Suprapubic skin (tissue), 4 donors: ENCODE measurements around the gene ARMH1. TPM values are rescaled to one million over a fixed set of nuclear protein-coding genes. Genes with fewer than 3 reads are reported as not detected.

Experiments
- DNase-seq, 2 donors: peaks; one replicate each; pipeline ENCODE4 v3.0.0-alpha.2; 2019; ENCODE audit warnings: low spot score in 2 of 2
- H3K27ac ChIP-seq: fragments of 200-600 bp; sonication (generic); one replicate; pipeline ENCODE4 v1.5.1; 2019
- H3K27me3 ChIP-seq: fragments of 200-600 bp; sonication (generic); one replicate; pipeline ENCODE4 v1.5.1; 2019
- H3K36me3 ChIP-seq: fragments of 200-600 bp; sonication (generic); one replicate; pipeline ENCODE4 v1.5.1; 2019
- H3K4me1 ChIP-seq: fragments of 200-600 bp; sonication (generic); one replicate; pipeline ENCODE4 v1.5.1; 2019
- H3K4me3 ChIP-seq: fragments of 200-600 bp; sonication (generic); one replicate; pipeline ENCODE4 v1.5.1; 2019; ENCODE audit warnings: mild to moderate bottlenecking
- H3K9me3 ChIP-seq: fragments of 200-600 bp; sonication (generic); one replicate; pipeline ENCODE4 v1.5.1; 2019
- EP300 ChIP-seq: sonication (generic); formaldehyde crosslinking; IDR thresholded peaks from one replicate; pipeline ENCODE4 v1.6.1; 2017; ENCODE audit warnings: antibody characterized with exemption
- POLR2A ChIP-seq, 2 donors: fragments of 450-650 bp; IDR thresholded peaks; one replicate each; pipeline ENCODE4 v1.6.1; 2017; ENCODE audit warnings: antibody characterized with exemption in 2 of 2, mild to moderate bottlenecking in 2 of 2, moderate library complexity in 2 of 2
- POLR2AphosphoS5 ChIP-seq, 3 donors: sonication (generic); formaldehyde crosslinking; IDR thresholded peaks; one replicate each; pipeline ENCODE4 v1.6.1; 2017; ENCODE audit warnings: antibody characterized with exemption in 3 of 3
- WGBS: methylation state at CpG from one replicate; pipeline ENCODE4 v1.1.5; 2018; 5-methylcytosine and 5-hydroxymethylcytosine counted together
- total RNA-seq, 4 donors: library from RNA; depleted of rRNA; stranded (reverse); fragments of >200 nt; gene quantifications; one replicate each; pipeline ENCODE4 v1.1.0, GENCODE V29; 2016
- TF ChIP-seq, protein P1 (sequence below), 2 donors: fragments of 200-600 bp in 1 of 2; fragments of 450-650 bp in 1 of 2; sonication (generic) in 1 of 2; IDR thresholded peaks; one replicate each; pipeline ENCODE4 v1.5.1; 2016 to 2019; ENCODE audit warnings: antibody characterized with exemption in 2 of 2, mild to moderate bottlenecking in 1 of 2, moderate library complexity in 1 of 2

Gene ARMH1
- total RNA-seq, 4 donors from 2014 or later = 0.80 to 5.0 (median 1.4) TPM

- H3K4me3 ChIP-seq = no peak overlapping the region
- H3K4me1 ChIP-seq = peaks cover 29% of the 10 kb centered on the region
- H3K36me3 ChIP-seq = no peaks in the 10 kb centered on the region
- H3K27me3 ChIP-seq = no peaks in the 10 kb centered on the region
- no peak for TF ChIP-seq POLR2A (IDR thresholded peaks at IDR 0.05)
- no peak for TF ChIP-seq POLR2AphosphoS5 (IDR thresholded peaks at IDR 0.05)
- TF ChIP-seq, protein P1, sequence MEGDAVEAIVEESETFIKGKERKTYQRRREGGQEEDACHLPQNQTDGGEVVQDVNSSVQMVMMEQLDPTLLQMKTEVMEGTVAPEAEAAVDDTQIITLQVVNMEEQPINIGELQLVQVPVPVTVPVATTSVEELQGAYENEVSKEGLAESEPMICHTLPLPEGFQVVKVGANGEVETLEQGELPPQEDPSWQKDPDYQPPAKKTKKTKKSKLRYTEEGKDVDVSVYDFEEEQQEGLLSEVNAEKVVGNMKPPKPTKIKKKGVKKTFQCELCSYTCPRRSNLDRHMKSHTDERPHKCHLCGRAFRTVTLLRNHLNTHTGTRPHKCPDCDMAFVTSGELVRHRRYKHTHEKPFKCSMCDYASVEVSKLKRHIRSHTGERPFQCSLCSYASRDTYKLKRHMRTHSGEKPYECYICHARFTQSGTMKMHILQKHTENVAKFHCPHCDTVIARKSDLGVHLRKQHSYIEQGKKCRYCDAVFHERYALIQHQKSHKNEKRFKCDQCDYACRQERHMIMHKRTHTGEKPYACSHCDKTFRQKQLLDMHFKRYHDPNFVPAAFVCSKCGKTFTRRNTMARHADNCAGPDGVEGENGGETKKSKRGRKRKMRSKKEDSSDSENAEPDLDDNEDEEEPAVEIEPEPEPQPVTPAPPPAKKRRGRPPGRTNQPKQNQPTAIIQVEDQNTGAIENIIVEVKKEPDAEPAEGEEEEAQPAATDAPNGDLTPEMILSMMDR (IDR thresholded peaks at IDR 0.05) = no peak
- no peak for TF ChIP-seq EP300
- H3K9me3 ChIP-seq = no peaks in the 10 kb centered on the region
- no peak for DNase-seq
- H3K27ac ChIP-seq = no peak overlapping the region
- WGBS = 92% methylated on average over 5 of the region's 5 CpGs
Measured at GRCh38 chr1:44679468-44679867, 5.0 kb downstream of the ARMH1 start.

DNA sequence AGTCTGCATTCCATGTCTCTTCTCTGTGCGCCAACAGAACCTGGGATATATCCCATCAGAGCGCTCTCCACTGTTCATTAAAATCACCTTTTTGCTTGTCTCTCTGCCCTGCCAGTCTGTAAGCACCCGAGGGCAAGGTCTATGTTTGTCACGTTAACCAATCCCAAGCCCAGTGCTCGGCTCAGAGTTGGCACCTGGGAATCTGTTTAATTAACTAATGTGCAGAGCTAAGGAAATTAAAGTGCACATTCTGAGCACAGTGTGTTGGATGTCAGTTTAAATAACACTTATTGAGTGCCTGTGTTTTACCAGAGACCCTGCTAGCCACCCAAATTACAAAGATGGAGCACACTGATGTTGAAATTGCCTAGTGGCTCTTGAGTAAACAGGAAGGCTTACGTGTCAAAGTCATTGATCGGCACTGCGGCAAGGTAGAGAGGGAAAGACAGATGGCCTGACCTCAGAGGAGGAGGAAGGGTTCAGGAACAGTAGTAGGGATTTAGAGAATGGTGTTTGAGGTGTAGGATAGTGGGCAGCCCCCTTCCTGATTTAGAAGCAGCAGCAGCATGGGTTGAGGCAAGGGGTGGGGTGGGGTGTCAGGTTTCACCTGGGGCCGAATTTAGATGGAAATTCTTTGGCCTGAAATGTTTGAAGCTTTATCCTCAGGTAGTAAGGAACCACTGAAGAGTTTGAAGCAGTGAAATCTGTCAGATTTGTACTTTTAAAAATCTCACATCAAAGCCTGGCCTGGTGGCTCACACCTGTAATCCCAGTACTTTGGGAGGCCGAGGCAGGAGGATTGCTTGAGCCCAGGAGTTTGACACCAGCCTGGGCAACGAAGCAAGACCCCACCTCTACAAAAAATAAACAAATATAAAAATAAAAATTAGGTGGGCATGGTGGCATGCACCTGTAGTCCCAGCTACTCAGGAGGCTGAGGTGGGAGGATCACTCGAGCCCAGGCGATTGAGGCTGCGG, 7.7 kb downstream of the ARMH1 start:
- 85% methylated on average over 14 of the region's 14 CpGs for WGBS
- Histone ChIP-seq H3K4me1 (peaks cover 6% of the 10 kb centered on the region), H3K27me3 (no peaks in the 10 kb centered on the region), H3K27ac (no peak overlapping the region), H3K9me3 (no peaks in the 10 kb centered on the region), H3K36me3 (no peaks in the 10 kb centered on the region), H3K4me3 (no peak overlapping the region)
- TF ChIP-seq POLR2A (IDR thresholded peaks at IDR 0.05) = no peak
- TF ChIP-seq, protein P1 (IDR thresholded peaks at IDR 0.05) = no peak
- TF ChIP-seq POLR2AphosphoS5 (IDR thresholded peaks at IDR 0.05) = no peak
- no peak for TF ChIP-seq EP300
- no peak for DNase-seq

DNA sequence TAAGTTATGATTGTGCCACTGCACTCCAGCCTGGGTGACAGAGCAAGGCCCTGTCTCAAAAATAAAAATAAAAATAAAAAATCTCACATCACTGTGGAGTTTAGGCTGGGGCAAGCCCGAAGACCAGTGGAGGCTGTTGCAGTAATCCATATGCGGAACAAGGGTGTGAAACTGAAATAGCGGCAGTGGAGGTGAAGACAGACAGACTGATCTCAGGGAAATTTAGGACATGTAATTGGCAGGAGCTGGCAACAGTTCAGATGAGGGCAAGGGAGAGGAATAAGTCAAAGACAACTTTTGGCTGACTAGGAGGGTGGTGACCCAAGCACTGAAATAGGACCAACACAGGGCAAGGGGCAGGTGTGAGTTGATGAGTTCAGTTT, 8.4 kb downstream of the ARMH1 start:
- no peak for DNase-seq
- no peaks in the 10 kb centered on the region for H3K36me3 ChIP-seq
- no peak for TF ChIP-seq POLR2A (IDR thresholded peaks at IDR 0.05)
- no peak for TF ChIP-seq EP300
- TF ChIP-seq, protein P1 (IDR thresholded peaks at IDR 0.05) = no peak
- no peak for TF ChIP-seq POLR2AphosphoS5 (IDR thresholded peaks at IDR 0.05)
- no peak overlapping the region for H3K27ac ChIP-seq
- WGBS = 94% methylated on average over 3 of the region's 3 CpGs
- no peaks in the 10 kb centered on the region for H3K4me1 ChIP-seq
- no peak overlapping the region for H3K4me3 ChIP-seq
- no peaks in the 10 kb centered on the region for H3K9me3 ChIP-seq
- H3K27me3 ChIP-seq = no peaks in the 10 kb centered on the region

DNA sequence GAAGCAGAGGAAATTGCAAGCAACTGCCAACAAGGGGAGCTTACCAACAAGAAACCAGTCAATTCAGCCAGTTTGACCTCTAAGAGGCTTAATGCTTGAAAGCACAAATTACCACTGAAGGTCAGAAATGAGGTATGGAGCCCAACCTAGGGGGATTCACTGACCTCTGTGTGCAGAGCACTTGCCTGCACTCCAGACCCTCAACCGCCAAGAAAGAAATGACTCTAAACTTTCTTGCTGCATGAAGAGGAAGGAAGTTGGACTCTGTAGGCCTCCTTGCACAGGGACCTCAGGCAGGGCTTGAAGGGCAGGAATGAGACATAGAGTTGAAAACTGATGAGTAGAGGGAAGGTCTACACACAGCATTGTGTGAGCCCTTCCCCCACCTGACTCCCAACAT, 10.0 kb downstream of the ARMH1 start:
- no peak overlapping the region for H3K4me3 ChIP-seq
- TF ChIP-seq POLR2AphosphoS5 (IDR thresholded peaks at IDR 0.05) = no peak
- no peak for TF ChIP-seq EP300
- no peak for TF ChIP-seq POLR2A (IDR thresholded peaks at IDR 0.05)
- TF ChIP-seq, protein P1 (IDR thresholded peaks at IDR 0.05) = no peak
- no peak for DNase-seq
- H3K9me3 ChIP-seq = no peaks in the 10 kb centered on the region
- 94% methylated on average over 1 of the region's 1 CpG for WGBS
- no peaks in the 10 kb centered on the region for H3K36me3 ChIP-seq
- no peaks in the 10 kb centered on the region for H3K27me3 ChIP-seq
- no peaks in the 10 kb centered on the region for H3K4me1 ChIP-seq
- no peak overlapping the region for H3K27ac ChIP-seq

- Histone ChIP-seq H3K4me1 (no peaks in the 10 kb centered on the region), H3K36me3 (no peaks in the 10 kb centered on the region), H3K9me3 (no peaks in the 10 kb centered on the region), H3K27ac (no peak overlapping the region), H3K27me3 (no peaks in the 10 kb centered on the region), H3K4me3 (no peak overlapping the region)
- 96% methylated on average over 4 of the region's 4 CpGs for WGBS
- TF ChIP-seq POLR2A (IDR thresholded peaks at IDR 0.05) (no peak), POLR2AphosphoS5 (IDR thresholded peaks at IDR 0.05) (no peak), EP300 (no peak)
- TF ChIP-seq, protein P1 (IDR thresholded peaks at IDR 0.05) = no peak
- DNase-seq = no peak
Measured at GRCh38 chr1:44685218-44685617, 10.7 kb downstream of the ARMH1 start.
